Left cardiac atrium (tissue), 4 donors: ENCODE data around the gene CALY. TPM values are rescaled to one million over a fixed set of nuclear protein-coding genes. Genes with fewer than 3 reads are reported as not detected.

Source experiments
- ATAC-seq, 2 donors: fragments of 200-7000 bp; cut with Tn5 transposase; one replicate each; pipeline ENCODE4 v1.9.1; 2020; ENCODE audit warnings: mild to moderate bottlenecking in 2 of 2, moderate library complexity in 2 of 2
- DNase-seq: peaks from one replicate; pipeline ENCODE4 v3.0.0-alpha.2; 2020
- intact Hi-C, 2 donors: fragments of 100-400 bp; cut with DNase I; formaldehyde crosslinking; loops; one replicate each; pipeline versions ENCODE4 v1.14.1 to v1.15.1; 2022 to 2023
- microRNA-seq, 2 donors: library from miRNA; unstranded; fragments of <30 nt; microRNA quantifications; one replicate each; pipeline ENCODE4 v1.2.0, GENCODE V29; 2020
- total RNA-seq, 2 donors: library from RNA; stranded (reverse); fragmentation: NEBNext Ultra II Directional; extraction: Animal tissue kit (Norgen Biotek cat#: 25700); gene quantifications; one replicate each; pipeline ENCODE4 v1.2.1, GENCODE V29; 2021
- donor health status: DM: no; HTN: yes; CAD: no.
- donor health status: DM: no; HTN: yes; CAD: no; lungs with severe emphysema.
- donor health status: DM: yes; HTN: yes; CAD: no.
- donor health status: Dilated cardiomyopathy.

Gene CALY
- total RNA-seq, 2 donors from 2014 or later = not detected

DNA sequence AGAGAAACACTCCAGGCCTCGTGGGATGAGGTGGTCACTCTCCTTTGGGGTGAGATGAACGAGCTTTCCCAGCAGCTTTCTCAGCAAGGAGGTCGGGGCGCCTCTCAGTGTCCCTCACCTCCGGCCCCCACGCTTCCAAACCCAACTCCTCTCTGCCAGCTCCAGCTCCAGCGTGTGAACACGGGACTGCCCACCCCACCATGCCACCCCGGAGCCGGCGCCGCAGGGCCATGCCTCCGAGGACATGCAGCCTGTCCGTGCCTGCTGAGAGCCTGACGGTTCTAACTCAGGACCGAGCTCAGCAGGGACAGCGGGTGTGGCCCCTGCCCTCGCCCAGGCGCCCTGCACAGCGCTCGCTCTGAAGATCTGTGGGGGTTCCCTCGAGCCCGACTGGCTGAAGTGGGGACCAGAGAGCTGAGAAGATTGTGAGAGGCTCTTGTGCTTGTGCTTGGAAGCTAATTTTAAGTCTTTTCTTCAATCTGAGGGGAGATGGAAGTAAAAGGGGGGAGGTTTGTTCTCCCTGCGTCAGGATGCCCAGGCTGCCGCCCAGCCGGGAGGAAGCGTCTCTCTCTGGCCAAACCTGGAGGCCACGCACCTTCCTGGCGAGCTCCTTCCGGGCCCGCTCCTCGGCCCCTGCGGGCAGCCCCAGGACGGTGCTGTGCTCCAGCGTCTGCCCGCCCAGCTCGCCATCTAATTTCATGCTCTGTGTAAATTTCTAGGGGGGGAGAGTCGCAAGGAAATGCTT, 54.9 kb downstream of the CALY start:
- DNase-seq = no peak
- intact Hi-C loops = no loop called here
- no peak for ATAC-seq

DNA sequence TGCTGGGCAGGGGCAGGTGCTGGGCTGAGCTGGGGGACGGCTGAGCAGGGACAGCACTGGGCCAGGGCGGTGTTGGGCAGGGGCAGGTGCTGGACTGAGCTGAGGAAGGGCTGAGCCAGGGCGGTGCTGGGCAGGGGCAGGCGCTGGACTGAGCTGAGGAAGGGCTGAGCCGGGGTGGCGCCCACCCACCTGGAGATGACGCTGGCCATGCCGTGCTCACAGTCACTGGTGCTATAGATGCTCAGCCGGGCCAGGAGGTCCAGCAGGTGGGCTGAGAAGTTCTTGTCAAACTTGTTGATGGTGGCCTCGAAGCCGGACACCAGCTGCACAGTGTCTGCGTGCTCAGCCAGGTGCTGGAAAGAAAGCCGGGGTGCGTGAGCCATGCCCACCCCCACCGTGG, 55.6 kb downstream of the CALY start:
- ATAC-seq = no peak
- intact Hi-C loops = no loop called here
- DNase-seq = no peak

DNA sequence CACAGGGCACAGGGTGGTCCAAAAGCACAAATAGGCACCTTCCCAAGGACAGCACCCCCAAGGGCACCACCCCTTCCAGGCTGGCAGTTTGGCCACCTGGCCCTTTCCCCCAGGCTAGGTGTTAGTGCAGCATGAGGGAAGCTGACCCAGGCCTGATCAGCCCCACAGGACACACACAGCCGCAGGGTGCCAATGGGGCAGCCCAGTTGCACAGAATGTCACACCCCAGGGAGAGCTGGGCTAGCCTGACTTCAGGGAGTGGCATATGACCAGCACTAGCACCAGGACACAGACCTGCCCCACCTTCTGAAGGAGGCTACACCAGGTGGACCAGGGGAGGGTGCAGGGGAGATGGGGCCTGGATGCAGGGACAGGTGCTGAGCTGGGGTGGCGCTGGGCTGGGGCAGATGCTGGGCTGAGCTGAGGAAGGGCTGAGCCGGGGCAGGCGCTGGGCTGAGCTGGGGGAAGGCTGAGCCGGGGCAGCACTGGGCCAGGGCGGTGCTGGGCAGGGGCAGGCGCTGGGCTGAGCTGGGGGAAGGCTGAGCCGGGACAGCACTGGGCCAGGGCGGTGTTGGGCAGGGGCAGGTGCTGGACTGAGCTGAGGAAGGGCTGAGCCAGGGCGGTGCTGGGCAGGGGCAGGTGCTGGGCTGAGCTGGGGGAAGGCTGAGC, 56.2 kb downstream of the CALY start:
- DNase-seq = no peak
- intact Hi-C loops = no loop called here

DNA sequence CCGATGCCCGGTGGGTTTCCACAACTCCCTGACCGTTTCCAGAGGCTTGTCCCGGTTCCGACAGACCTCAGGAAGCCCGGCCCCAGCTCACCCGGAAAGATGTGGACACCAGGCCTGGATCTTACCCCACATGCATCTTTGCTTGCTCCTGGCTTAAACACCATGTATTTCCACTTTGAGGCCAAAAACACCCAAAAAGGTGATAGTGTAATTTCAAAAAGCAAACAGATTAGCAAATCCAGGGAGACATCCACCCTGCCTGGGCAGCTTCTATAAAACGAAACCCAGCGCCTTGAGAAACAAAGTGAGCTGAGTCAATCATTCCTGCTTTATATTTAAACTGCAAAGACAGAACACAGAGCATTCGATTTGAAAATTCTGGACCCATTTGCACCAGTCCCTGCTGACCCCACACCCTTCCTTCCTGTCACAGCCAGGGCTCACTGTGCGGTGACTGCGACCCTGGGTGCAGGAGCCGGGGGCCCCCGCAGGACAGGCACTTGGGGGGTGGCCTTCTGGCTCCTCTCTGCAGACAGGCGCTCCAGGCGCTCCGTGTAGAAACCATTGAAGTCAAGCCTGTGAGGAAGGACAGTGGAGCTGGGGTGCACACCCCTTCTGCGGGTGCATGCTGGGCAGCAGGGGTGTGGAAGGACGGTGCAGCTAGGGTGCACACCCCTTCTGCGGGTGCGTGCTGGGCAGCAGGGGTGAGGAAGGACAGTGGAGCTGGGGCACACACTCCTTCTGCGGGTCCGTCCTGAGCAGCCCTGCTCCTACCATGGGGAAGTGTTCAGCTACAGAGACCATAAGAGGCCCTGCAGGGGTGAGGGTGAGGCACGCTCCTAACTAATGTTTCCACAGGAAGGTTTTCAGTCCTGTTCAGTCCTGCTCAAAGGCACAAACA, 57.1 kb downstream of the CALY start:
- ATAC-seq (no peak), DNase-seq (no peak)
- intact Hi-C loops = no loop called here

More for the DNA sequence above, 56.2 kb downstream of the CALY start:
- ATAC-seq = no peak

DNA sequence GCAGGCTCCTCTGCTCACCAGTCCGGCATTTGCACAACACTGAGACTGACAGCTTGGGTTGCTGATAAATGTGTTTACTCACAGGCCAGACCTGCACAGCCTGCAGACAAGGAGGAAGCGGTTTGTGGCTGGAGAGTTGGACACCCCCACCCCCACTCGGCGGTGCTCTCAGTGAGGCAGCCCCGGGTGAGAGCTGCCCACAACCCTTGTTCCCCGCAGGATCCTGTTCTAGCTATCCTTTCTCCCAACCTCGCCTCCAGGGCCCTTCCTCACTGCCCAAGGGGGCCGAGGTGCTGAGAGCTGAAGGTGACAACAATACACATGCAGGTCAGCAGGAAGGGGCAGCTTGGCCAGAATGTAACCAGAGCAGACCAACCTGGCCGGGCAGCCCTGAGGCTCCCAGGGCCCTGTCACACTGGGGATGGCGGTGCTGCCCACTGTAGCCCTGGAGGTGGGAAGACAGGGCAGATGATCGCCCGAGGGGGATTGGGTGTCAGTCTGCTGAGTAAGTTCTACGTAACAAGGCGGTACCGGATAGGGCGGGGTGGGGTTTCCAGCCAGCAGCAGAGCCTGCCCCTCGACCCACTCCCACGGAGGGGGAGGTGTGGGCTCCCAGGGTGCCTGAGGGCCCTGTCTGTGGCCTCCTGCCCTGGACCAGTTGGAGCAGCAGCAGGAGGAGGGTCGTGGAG, 58.0 kb downstream of the CALY start:
- no peak for DNase-seq
- intact Hi-C loops = no loop called here
- peak; percentile 37 to 44 for ATAC-seq

DNA sequence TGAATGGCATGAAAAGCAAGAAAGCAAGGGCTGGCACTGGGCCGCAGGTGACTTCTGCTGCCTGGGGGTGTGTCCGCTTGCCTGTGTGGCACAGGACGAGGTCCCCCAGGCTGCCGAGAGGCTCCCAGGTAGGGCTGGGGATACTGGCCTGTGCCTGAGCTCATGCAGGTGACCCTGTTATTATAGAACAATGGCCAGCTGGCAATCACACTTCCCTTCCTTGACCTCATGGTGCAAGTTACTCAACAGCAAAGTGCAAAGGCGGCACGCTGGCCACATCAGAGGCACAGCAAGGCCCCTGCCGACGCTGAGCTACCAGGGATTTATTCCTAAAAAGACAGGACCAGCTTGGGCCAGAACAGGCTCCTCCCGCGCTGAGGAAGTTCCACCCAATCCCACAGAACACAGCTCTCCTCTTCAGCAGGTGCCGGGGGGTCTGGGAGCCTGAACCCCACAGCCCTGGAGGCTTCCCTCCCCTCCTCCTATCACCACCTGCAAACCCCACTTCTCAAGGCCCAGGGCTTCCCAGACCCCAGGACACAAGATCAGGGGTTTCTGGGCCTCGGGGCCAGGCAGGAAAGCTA, 58.6 kb downstream of the CALY start:
- no peak for DNase-seq
- intact Hi-C loops = no loop called here
- ATAC-seq = no peak

DNA sequence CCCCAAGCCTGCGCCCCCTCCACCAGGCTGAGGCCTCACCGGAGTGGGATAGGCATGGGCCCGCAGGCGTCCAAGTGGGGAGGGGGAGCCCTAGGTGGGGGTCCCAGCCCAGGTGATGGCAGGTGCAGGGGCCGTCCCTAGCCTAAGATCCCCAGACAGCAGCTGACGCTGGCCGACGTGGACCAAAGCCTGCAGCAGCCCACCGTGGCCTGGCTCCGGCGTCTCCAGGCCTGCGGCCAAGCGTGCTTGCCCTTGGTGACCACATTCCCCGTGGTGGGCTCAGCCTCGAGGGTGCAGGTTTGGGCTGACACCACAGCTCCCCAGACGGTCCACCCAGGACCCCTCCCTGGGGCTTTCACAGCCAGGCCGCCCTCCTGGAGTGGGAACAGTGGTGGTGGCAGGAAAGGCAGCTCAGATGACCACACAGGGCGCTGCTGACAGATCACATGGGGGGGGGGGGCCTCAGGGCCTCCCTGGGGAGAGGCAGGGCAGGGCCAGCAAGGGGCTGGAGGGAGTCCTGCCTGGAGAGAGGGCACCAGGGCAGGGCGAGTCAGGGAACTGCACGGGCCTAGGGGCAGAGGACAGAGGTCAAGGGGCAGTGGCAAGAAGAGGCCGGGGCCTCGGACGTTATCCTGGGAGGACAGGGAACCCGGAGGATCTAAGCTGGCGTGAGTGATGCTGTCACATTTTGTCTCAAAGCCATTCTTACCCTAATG, 59.3 kb downstream of the CALY start:
- DNase-seq = no peak

DNA sequence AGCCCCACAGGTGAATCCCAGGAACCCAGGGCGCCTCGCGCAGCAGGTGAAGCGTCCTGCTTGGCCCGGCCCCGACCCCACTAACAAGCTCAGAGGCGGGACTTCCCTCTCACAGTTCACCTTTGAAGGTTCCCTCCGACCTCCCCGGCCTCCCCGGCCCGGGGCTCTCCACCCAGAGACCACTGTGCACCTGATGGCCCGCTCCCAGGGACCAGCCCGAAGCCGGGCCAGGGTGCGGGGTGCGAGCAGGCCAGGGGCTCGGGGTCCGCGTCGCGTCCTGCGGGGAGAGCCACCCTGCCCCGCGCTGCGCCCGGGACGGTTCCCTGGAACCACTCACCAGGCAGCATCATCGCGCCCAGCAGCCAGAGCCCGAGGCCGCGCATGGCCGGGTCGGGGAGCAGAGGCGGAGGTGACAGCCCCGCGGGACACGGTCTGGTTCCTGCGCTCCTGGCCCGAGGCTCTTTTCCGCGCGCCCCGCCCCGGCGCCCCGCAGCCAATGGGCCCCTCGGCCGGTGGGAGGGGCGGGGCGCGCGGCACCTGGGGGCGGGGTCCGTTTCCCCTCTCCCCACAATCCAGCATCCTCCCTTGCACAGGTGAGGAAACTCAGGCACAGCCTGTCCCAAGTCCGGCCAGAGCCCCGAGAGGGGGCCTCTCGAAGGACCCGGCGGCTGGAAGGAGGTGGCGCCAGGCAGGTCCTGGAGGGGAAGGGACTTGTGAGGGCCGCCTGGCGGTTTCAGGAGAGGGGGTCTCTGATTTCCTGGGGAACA, 60.1 kb downstream of the CALY start, which contains the start of gene ADAM8:
TSS of gene ADAM8 (minus strand) at position 434 of the 767 bp plus-strand sequence. CDS start at position 383, 51 bp downstream.
- intact Hi-C loops = no loop called here
- no peak for DNase-seq
- ATAC-seq = peak; percentile 33 to 38

More for the DNA sequence above, 59.3 kb downstream of the CALY start:
- no peak for ATAC-seq
- intact Hi-C loops = no loop called here

DNA sequence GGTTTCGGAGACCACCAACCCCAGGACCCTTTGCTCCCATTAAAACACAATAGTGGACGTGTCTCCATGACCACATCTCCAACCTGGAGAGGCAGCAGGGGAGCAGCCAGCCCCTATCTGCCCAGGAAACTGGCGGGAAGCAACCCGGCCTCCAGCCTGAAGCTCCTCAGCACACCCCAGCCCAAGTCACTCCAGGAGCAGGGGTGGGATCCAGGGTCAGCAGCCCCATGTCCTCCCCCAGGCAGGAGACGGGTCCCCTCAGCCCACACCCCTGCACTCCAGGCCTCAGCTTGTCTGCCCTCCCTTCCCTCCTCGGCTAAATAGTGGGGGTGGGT, 60.6 kb downstream of the CALY start:
- intact Hi-C loops = no loop called here
- ATAC-seq (no peak), DNase-seq (no peak)

DNA sequence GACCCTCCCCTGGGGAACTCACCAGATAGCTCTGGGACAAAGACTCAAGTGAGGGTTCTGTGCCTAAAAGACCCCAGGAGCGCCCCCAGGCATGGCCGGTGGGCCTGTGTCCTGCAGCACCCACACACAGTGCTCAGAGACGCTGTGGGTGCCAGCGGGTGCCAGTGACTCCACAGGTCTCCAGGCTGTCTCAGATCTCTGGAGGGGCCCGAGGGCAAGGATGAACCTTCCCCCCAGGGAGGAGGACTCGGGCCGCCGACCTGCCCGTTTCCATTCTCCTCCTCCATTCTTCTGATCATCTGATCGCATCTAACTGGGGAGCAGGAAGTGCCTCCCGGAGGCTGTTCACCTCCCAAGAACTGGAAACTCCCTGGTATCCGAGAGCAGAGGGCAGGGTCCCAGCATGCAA, 61.0 kb downstream of the CALY start:
- DNase-seq = no peak
- no peak for ATAC-seq
- intact Hi-C loops = no loop called here

DNA sequence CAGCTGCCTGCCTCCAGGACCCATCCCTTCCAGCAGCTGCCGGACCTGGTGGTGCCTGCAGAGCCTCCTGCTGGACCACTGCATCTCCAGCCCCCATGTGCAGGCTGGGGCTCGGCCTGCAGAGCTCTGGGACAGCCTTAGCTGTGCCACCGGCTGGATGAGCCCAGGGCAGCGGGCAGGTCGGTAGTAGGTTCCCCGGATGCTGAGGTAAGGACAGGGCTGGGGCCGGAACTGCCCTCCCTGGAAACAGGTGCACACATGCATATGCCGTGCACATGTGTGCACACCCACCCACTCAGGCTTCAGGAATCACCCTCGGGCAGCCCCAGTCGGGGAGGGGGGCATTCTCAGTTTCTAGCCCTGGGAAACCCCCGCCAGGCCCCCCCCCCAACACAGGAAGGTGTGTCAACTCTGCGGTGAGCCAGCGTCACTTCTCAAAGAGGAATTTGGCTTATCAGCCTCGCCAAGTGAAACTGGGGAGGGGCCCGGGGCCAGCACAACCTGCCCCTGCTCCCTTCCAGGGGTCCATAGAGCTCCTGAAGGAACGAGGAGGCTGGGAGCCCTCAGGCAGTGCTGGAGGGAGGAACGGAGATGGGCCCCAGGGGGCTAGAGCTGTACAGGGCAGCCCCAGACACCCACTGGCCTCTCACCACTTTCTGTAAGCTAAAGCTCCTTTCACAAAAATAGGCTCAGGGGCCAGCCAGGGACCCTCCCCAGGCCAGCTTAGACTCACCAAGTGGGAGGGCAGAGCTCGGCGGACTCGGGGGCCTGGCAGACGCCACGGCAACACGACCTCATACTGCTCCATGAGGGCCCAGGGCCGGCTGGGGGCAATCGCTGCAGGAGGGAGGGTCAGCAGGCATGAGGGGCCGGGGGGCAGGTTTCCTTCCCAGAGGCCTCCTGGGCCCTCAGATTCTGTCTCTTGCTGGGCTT, 61.7 kb downstream of the CALY start:
- ATAC-seq (peak in 1 of 2 donors; percentile 20), DNase-seq (no peak)
- intact Hi-C loops = no loop called here

Small RNA genes lying within 50 kb of the gene (microRNA-seq; reads per million reads assigned to microRNA genes)
- 0 to 0.40 reads per million in 2 donors for gene MIR3944

Other genes with a start within 250 kb of the CALY start
- gene ADGRA1, start 249.0 kb downstream of the CALY start, total RNA-seq = under 1 TPM in 1 of 2 donors, not detected in 1; 0.10 TPM
- under 1 TPM; 0.34 to 0.50 TPM for gene KNDC1, start 176.7 kb downstream of the CALY start, total RNA-seq
- gene UTF1, start 106.7 kb downstream of the CALY start, total RNA-seq = not detected
- 1 to 10 TPM; 1.3 TPM for gene VENTX, start 99.0 kb downstream of the CALY start, total RNA-seq
- 1 to 10 TPM; 2.3 to 3.8 TPM for gene ADAM8, start 60.0 kb downstream of the CALY start, total RNA-seq
- 10 to 100 TPM; 33.6 to 36.6 TPM for gene TUBGCP2, start 28.0 kb downstream of the CALY start, total RNA-seq
- 10 to 100 TPM; 34.3 to 44.6 TPM for gene ZNF511, start 28.0 kb downstream of the CALY start, total RNA-seq
- gene PRAP1, start 10.5 kb upstream of the CALY start, total RNA-seq = not detected
- 10 to 100 TPM; 16.2 to 19.8 TPM for gene FUOM, start 21.1 kb upstream of the CALY start, total RNA-seq
- 100 to 1,000 TPM; 106 to 135 TPM for gene ECHS1, start 36.5 kb upstream of the CALY start, total RNA-seq
- 1 to 10 TPM; 2.9 TPM for gene PAOX, start 42.4 kb upstream of the CALY start, total RNA-seq
- 10 to 100 TPM; 18.8 to 23.2 TPM for gene MTG1, start 57.3 kb upstream of the CALY start, total RNA-seq
- not detected for gene SPRN, start 87.7 kb upstream of the CALY start, total RNA-seq
- gene SCART1, start 117.0 kb upstream of the CALY start, total RNA-seq = under 1 TPM; 0.27 to 0.94 TPM
- gene CYP2E1, start 190.5 kb upstream of the CALY start, total RNA-seq = 1 to 10 TPM; 1.3 TPM
- under 1 TPM; 0.62 to 0.84 TPM for gene SYCE1, start 228.7 kb upstream of the CALY start, total RNA-seq